ENCODE data around the gene CNTN1.
"Not testable (repeated sequence)": the region's sequence is repeated elsewhere in the genome, so short reads cannot be mapped to it uniquely, and the experiment has no call there.

Gene CNTN1

DNA sequence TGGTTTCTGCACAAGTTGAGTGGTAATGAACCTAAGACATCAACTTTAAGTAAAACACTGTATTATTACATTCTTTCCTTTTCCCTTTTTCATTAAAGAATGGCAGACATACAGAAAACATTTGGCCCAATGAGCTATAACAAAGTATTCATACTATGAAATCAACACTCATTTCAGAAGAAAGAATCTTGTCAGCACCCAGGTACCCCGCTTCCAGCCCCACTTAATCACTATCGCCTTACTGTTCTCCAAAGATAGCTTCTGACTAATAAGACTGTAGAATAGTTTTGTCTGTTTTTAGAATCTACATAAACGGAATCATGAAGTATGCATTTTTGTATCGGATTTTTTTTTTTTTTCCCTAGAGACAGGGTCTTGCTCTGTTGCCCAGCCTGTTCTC is 9.5 kb downstream of the CNTN1 start:
- DNase-seq (ENCODE audit: low read depth): no peak

GRCh38 chr12:40711121-40711520 is 18.9 kb downstream of the CNTN1 start:
- no peak for DNase-seq (ENCODE audit: low read depth)

DNA sequence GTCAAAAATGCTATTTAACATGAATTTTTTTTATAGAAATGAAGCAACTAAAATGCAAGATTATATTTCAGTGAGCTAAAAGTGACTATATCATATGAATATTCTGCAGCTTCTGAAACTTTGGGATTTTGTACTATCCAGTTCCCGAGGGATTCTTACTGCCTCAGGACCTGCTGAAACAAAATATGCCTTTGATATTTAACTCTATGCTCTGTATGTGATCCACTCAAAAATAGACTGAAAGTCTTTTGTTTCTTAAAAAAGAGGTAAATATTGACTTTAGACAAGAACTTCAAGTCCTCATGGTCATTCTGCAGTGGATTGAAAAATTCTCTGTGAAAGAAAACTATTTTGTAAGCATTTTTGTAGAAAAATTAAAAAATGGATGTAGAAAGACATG is 22.4 kb downstream of the CNTN1 start:
- no peak for DNase-seq (ENCODE audit: low read depth)

DNA sequence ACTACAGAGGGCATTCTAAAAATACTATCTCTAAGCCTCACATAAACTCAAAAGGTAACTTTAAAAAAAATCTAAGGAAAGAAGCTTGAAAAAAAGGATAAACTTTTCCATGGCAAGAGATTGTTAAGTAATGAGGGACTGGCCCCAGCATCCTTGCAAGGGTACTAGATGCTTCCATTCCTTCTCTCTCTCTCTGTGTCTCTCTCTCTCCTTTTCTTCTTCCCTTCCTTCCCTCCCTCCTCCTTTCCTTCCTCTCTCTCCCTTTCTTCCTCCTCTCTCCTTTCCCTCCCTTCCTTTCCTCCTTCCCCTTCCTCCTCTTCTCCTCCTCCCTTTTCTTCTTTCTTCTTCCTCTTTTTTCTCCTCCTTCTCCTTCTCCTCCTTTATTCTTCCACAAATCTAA is 23.8 kb downstream of the CNTN1 start:
- DNase-seq (ENCODE audit: low read depth): no peak

- DNase-seq (ENCODE audit: low read depth): no peak
Observed at GRCh38 chr12:40717576-40717975, 25.3 kb downstream of the CNTN1 start.

- no peak for DNase-seq (ENCODE audit: low read depth)
Observed at GRCh38 chr12:40718878-40719372, 26.7 kb downstream of the CNTN1 start.

DNA sequence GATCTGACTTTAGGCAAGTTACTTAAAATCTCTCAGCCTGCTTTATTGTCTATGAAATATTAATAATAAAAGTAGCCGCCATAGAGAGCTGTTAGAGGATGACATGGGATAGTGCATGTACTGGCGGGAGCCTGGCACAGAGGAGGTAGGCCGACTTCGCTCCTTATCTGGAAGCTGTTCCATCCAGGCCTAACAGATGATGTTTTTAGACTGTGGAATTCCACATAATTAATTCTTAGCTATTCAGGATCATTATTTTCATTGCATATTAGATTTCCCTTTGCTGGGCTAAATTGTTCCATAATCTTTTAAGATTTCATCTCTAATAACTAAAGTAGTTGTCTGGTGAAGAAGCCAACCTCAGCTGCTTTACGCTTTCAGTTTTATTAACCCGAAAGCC is 30.8 kb downstream of the CNTN1 start:
- DNase-seq (ENCODE audit: low read depth): no peak

- no peak for DNase-seq (ENCODE audit: low read depth)
Observed at GRCh38 chr12:40726366-40726765, 34.1 kb downstream of the CNTN1 start.

- no peak for DNase-seq (ENCODE audit: low read depth)
Observed at GRCh38 chr12:40727774-40728483, 35.7 kb downstream of the CNTN1 start.

GRCh38 chr12:40730281-40730680 is 38.0 kb downstream of the CNTN1 start:
- DNase-seq (ENCODE audit: low read depth): no peak

GRCh38 chr12:40733871-40734270 is 41.6 kb downstream of the CNTN1 start:
- DNase-seq (ENCODE audit: low read depth): no peak

DNA sequence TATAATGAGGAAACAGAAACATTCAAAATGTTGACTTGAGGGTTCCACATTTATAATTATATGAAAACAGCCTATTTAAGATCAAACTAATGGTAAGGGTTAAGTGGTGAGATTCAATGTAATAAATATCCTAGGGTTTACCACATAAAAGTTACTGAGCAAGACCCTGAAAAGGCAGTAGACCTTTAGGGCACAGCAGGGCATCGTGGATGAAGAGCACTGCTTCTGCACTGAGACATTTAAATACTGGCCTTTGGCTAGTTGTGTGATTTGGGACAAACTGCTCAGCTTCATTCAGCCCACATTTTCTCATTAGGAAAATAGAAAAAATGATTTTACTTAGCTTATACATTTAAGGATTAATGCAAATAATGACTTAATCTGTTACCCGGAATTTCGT is 42.0 kb downstream of the CNTN1 start:
- no peak for DNase-seq (ENCODE audit: low read depth)

DNA sequence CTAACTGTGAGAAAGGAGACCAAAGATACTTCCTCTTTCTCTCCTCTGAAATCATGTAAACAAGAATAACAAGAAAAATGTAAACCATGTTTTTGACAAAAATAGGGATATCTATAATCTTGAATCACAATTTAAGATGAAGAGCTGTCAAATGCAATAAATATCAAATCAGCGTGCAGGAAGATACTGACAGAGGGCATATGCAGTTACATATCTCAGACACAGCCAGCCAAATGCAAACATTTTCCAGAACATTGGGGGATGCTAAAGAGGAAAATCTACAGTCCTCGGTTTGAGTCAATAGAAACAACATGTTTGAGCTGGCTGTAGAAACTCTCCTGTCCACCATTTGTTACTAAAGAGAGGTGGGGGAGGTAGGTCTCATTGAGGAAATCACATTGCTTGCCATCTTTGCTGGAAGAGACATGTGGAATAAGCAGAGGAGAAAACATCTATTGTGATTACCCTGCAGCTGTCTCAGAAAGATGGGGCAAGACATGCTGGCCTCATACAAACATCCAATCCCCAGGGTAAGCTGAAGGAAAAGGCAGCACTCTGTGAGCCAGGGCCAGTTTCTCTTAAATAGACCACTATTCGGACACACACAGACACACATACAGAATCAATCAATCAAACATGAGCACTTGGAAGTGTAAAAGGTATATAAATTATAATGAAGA is 43.5 kb downstream of the CNTN1 start:
- no peak for DNase-seq (ENCODE audit: low read depth)

- DNase-seq (ENCODE audit: low read depth): not testable (repeated sequence)
Observed at GRCh38 chr12:40737416-40737815, 45.2 kb downstream of the CNTN1 start.

- DNase-seq (ENCODE audit: low read depth): no peak
Observed at GRCh38 chr12:40738856-40739255, 46.6 kb downstream of the CNTN1 start.

- no peak for DNase-seq (ENCODE audit: low read depth)
Observed at GRCh38 chr12:40742041-40742440, 49.8 kb downstream of the CNTN1 start.

- no peak for DNase-seq (ENCODE audit: low read depth)
Observed at GRCh38 chr12:40745386-40745785, 53.1 kb downstream of the CNTN1 start.

DNA sequence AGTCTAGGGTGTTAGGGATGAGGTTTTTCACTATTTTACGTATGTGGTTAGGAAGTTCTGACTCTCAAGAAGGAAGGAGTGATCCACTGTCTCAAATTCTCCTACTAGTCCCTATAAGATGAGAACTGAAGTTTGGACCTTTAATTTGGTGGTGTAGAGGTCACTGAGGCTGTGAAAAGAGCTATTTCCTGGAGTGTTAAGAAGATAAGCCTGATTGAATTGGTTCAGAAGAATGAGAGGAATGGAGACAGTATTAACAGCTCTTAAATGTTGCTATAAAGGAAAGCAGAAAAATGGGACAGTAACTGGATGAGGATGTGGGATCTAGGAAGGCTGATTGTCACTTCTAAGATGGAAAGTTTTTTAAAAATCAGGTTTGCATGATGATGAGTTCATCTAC is 57.6 kb downstream of the CNTN1 start:
- no peak for DNase-seq (ENCODE audit: low read depth)

DNA sequence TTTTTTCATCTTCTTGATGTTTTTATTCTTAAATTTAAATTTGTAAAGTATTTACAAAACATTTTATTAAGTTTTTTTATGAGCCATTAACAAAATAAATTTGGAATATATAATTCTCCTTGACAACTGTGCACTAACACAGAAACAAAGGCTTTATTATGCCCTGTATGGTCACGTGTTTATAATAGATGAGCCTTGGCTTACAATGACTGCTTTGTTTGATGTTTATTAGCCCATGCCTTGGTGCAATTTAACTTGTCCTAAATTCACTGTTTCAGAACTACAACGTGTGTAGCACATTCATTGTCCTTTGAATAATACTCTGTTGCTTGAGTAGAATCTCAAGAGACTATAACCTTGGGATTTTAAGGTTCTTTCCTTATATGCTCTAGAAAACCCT is 59.8 kb downstream of the CNTN1 start:
- DNase-seq (ENCODE audit: low read depth): no peak

- DNase-seq (ENCODE audit: low read depth): no peak
Observed at GRCh38 chr12:40760821-40761220, 68.6 kb downstream of the CNTN1 start.

GRCh38 chr12:40762072-40762471 is 69.8 kb downstream of the CNTN1 start:
- no peak for DNase-seq (ENCODE audit: low read depth)

- DNase-seq (ENCODE audit: low read depth): no peak
Observed at GRCh38 chr12:40768125-40768864, 76.1 kb downstream of the CNTN1 start.

DNA sequence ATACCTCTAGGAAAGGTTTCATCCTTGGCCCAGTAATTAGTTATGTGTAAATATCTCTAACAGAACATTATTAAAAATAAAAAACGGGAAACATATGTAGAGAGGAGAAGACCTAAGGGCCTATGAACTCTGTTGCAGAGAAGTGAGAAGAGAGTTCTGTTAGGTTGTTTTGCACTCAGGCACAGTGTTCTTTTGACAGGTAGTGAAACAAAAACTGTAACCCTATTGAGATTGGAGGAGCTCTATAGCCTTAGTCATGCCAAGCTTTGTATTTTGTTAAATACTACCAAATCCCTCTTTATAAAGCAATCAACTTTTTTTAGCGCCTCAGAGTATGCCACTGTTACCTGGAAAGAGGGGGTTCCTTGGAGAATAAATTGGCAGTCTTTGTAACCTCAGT is 77.6 kb downstream of the CNTN1 start:
- DNase-seq (ENCODE audit: low read depth): no peak

Data from stimulated activated CD8-positive, alpha-beta memory T cell treated with anti-CD3 and anti-CD28 coated beads, Interleukin-12 subunit alpha, Interleukin-12 subunit beta, amount 100 ng/mL, for 1 hour (primary cell).